ENCODE measurements around the gene RBM5.
"Not testable (repeated sequence)": the region's sequence is repeated elsewhere in the genome, so short reads cannot be mapped to it uniquely, and the experiment has no call there.

- not testable (repeated sequence) for TF ChIP-seq POLR2A (IDR thresholded peaks at IDR 0.05; ENCODE audit: low read length); MAX (IDR thresholded peaks at IDR 0.05); RFX5 (IDR thresholded peaks at IDR 0.05); EP300 (IDR thresholded peaks at IDR 0.05); SREBF2 (IDR thresholded peaks at IDR 0.05); MAFK (IDR thresholded peaks at IDR 0.05; ENCODE audit: partially characterized antibody); BHLHE40 (IDR thresholded peaks at IDR 0.05; ENCODE audit: low read depth, low read length)
- TF ChIP-seq, protein P1, sequence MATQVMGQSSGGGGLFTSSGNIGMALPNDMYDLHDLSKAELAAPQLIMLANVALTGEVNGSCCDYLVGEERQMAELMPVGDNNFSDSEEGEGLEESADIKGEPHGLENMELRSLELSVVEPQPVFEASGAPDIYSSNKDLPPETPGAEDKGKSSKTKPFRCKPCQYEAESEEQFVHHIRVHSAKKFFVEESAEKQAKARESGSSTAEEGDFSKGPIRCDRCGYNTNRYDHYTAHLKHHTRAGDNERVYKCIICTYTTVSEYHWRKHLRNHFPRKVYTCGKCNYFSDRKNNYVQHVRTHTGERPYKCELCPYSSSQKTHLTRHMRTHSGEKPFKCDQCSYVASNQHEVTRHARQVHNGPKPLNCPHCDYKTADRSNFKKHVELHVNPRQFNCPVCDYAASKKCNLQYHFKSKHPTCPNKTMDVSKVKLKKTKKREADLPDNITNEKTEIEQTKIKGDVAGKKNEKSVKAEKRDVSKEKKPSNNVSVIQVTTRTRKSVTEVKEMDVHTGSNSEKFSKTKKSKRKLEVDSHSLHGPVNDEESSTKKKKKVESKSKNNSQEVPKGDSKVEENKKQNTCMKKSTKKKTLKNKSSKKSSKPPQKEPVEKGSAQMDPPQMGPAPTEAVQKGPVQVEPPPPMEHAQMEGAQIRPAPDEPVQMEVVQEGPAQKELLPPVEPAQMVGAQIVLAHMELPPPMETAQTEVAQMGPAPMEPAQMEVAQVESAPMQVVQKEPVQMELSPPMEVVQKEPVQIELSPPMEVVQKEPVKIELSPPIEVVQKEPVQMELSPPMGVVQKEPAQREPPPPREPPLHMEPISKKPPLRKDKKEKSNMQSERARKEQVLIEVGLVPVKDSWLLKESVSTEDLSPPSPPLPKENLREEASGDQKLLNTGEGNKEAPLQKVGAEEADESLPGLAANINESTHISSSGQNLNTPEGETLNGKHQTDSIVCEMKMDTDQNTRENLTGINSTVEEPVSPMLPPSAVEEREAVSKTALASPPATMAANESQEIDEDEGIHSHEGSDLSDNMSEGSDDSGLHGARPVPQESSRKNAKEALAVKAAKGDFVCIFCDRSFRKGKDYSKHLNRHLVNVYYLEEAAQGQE (IDR thresholded peaks at IDR 0.05), result not testable (repeated sequence)
- TF ChIP-seq, protein P2, sequence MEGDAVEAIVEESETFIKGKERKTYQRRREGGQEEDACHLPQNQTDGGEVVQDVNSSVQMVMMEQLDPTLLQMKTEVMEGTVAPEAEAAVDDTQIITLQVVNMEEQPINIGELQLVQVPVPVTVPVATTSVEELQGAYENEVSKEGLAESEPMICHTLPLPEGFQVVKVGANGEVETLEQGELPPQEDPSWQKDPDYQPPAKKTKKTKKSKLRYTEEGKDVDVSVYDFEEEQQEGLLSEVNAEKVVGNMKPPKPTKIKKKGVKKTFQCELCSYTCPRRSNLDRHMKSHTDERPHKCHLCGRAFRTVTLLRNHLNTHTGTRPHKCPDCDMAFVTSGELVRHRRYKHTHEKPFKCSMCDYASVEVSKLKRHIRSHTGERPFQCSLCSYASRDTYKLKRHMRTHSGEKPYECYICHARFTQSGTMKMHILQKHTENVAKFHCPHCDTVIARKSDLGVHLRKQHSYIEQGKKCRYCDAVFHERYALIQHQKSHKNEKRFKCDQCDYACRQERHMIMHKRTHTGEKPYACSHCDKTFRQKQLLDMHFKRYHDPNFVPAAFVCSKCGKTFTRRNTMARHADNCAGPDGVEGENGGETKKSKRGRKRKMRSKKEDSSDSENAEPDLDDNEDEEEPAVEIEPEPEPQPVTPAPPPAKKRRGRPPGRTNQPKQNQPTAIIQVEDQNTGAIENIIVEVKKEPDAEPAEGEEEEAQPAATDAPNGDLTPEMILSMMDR (IDR thresholded peaks at IDR 0.05), result not testable (repeated sequence)
- TF ChIP-seq, protein P3, sequence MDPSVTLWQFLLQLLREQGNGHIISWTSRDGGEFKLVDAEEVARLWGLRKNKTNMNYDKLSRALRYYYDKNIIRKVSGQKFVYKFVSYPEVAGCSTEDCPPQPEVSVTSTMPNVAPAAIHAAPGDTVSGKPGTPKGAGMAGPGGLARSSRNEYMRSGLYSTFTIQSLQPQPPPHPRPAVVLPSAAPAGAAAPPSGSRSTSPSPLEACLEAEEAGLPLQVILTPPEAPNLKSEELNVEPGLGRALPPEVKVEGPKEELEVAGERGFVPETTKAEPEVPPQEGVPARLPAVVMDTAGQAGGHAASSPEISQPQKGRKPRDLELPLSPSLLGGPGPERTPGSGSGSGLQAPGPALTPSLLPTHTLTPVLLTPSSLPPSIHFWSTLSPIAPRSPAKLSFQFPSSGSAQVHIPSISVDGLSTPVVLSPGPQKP (IDR thresholded peaks at IDR 0.05; ENCODE audit: low read depth, low read length), result not testable (repeated sequence)
- TF ChIP-seq, protein P4, sequence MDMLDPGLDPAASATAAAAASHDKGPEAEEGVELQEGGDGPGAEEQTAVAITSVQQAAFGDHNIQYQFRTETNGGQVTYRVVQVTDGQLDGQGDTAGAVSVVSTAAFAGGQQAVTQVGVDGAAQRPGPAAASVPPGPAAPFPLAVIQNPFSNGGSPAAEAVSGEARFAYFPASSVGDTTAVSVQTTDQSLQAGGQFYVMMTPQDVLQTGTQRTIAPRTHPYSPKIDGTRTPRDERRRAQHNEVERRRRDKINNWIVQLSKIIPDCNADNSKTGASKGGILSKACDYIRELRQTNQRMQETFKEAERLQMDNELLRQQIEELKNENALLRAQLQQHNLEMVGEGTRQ (IDR thresholded peaks at IDR 0.05), result not testable (repeated sequence)
- TF ChIP-seq, protein P5, sequence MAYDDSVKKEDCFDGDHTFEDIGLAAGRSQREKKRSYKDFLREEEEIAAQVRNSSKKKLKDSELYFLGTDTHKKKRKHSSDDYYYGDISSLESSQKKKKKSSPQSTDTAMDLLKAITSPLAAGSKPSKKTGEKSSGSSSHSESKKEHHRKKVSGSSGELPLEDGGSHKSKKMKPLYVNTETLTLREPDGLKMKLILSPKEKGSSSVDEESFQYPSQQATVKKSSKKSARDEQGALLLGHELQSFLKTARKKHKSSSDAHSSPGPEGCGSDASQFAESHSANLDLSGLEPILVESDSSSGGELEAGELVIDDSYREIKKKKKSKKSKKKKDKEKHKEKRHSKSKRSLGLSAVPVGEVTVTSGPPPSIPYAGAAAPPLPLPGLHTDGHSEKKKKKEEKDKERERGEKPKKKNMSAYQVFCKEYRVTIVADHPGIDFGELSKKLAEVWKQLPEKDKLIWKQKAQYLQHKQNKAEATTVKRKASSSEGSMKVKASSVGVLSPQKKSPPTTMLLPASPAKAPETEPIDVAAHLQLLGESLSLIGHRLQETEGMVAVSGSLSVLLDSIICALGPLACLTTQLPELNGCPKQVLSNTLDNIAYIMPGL (CRISPR knock-in tag; IDR thresholded peaks at IDR 0.05; ENCODE audit: borderline replicate concordance), result not testable (repeated sequence)
Measured at GRCh38 chr3:50084951-50085350, 3.8 kb upstream of the RBM5 start.
